Glutamatergic neuron (in vitro differentiated cells): Measurements from ENCODE around the gene SLC22A3. TPM values are rescaled to one million over a fixed set of nuclear protein-coding genes. Genes with fewer than 3 reads are reported as not detected.

ENCODE experiments used
- DNase-seq: peaks from one replicate; pipeline ENCODE4 v3.0.0; 2022
- H3K27ac Mint-ChIP-seq: one replicate; pipeline ENCODE4 v1.8.0; 2020; ENCODE audit warnings: mild to moderate bottlenecking, mixed read lengths, inconsistent platforms; ENCODE audit not compliant: unreplicated experiment
- H3K27me3 Mint-ChIP-seq: one replicate; pipeline ENCODE4 v1.8.0; 2020; ENCODE audit warnings: mild to moderate bottlenecking, moderate library complexity, mixed read lengths, inconsistent platforms; ENCODE audit not compliant: unreplicated experiment
- H3K36me3 Mint-ChIP-seq: one replicate; pipeline ENCODE4 v1.8.0; 2020; ENCODE audit warnings: mild to moderate bottlenecking, mixed read lengths, inconsistent platforms; ENCODE audit not compliant: unreplicated experiment
- H3K4me1 Mint-ChIP-seq: one replicate; pipeline ENCODE4 v1.8.0; 2020; ENCODE audit warnings: mild to moderate bottlenecking, low read depth, mixed read lengths, inconsistent platforms; ENCODE audit not compliant: unreplicated experiment
- H3K4me3 Mint-ChIP-seq: one replicate; pipeline ENCODE4 v1.8.0; 2020; ENCODE audit warnings: mild to moderate bottlenecking, mixed read lengths, inconsistent platforms; ENCODE audit not compliant: unreplicated experiment
- H3K9me3 Mint-ChIP-seq: one replicate; pipeline ENCODE4 v1.8.0; 2020; ENCODE audit warnings: mild to moderate bottlenecking, moderate library complexity, mixed read lengths, inconsistent platforms; ENCODE audit not compliant: unreplicated experiment
- total RNA-seq: library from RNA; stranded (reverse); fragmentation: NEBNext Ultra II Directional; extraction: Animal tissue kit (Norgen Biotek cat#: 25700); gene quantifications from one replicate; pipeline ENCODE4 v1.2.1, GENCODE V29; 2021; ENCODE audit not compliant: unreplicated experiment
- TF ChIP-seq, protein P1 (sequence below): fragments of 200-600 bp; sonication (generic); IDR thresholded peaks from one replicate; pipeline ENCODE4 v1.5.0; 2021; ENCODE audit not compliant: partially characterized antibody, unreplicated experiment

SLC22A3 gene
- total RNA-seq, 1 donor from 2014 or later, result not detected

- DNase-seq, result no peak
- no peaks in the 10 kb centered on the region for H3K4me1 Mint-ChIP-seq
- no peak overlapping the region for H3K27ac Mint-ChIP-seq
- H3K36me3 Mint-ChIP-seq, result peaks cover 16% of the 10 kb centered on the region
- TF ChIP-seq, protein P1, sequence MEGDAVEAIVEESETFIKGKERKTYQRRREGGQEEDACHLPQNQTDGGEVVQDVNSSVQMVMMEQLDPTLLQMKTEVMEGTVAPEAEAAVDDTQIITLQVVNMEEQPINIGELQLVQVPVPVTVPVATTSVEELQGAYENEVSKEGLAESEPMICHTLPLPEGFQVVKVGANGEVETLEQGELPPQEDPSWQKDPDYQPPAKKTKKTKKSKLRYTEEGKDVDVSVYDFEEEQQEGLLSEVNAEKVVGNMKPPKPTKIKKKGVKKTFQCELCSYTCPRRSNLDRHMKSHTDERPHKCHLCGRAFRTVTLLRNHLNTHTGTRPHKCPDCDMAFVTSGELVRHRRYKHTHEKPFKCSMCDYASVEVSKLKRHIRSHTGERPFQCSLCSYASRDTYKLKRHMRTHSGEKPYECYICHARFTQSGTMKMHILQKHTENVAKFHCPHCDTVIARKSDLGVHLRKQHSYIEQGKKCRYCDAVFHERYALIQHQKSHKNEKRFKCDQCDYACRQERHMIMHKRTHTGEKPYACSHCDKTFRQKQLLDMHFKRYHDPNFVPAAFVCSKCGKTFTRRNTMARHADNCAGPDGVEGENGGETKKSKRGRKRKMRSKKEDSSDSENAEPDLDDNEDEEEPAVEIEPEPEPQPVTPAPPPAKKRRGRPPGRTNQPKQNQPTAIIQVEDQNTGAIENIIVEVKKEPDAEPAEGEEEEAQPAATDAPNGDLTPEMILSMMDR, result no peak
- no peaks in the 10 kb centered on the region for H3K27me3 Mint-ChIP-seq
- peaks cover 4% of the 10 kb centered on the region for H3K9me3 Mint-ChIP-seq
- no peak overlapping the region for H3K4me3 Mint-ChIP-seq
These were observed 44.4 kb upstream of the SLC22A3 start for GRCh38 chr6:160303806-160304205.

DNA sequence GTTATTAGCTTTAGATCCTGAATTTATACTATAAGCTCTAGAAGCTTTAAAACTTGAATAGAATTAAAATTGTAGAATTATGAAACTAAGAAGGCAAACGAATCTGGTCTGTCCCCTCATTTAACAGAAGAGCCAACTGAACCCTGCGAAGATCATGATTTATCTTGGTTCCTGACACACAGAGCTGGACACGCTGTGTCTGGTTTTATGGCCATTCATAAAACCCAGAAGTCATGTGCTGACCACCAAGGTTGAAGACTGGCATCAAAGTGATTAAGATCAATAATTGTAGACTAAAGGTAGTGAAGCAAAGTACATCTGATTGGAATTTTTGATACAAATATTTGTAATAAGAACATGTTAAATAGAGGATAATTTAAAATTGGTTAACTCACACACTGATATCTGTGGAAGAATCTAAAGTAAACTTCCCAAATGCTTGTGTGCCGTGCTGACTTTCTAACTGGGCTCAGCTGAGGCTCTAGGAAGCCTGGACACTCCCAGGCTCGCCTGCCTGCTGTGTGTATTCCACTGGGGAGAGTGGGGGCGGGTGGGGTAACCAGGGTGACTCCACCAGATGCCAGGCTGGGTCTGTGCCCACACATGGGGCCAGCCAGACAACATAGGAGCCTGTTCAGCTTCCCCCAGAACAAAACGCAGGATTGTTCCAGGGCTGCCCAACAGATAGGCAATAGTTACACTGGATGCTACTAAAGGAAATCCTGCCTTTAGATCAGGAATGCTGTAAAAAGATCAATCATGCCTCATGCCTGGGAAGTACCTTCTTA is 42.1 kb upstream of the SLC22A3 start:
- no peak overlapping the region for H3K4me3 Mint-ChIP-seq
- no peaks in the 10 kb centered on the region for H3K27me3 Mint-ChIP-seq
- H3K4me1 Mint-ChIP-seq, result no peaks in the 10 kb centered on the region
- TF ChIP-seq, protein P1, result no peak
- DNase-seq, result no peak
- H3K9me3 Mint-ChIP-seq, result peaks cover 4% of the 10 kb centered on the region
- H3K36me3 Mint-ChIP-seq, result peaks cover 19% of the 10 kb centered on the region
- no peak overlapping the region for H3K27ac Mint-ChIP-seq

- Mint-ChIP-seq H3K4me1 (no peaks in the 10 kb centered on the region), H3K27ac (no peak overlapping the region), H3K36me3 (peaks cover 4% of the 10 kb centered on the region), H3K4me3 (no peak overlapping the region), H3K27me3 (no peaks in the 10 kb centered on the region), H3K9me3 (peaks cover 9% of the 10 kb centered on the region)
- DNase-seq, result no peak
- TF ChIP-seq, protein P1, result no peak
These were observed 38.5 kb upstream of the SLC22A3 start for GRCh38 chr6:160309718-160310117.

DNA sequence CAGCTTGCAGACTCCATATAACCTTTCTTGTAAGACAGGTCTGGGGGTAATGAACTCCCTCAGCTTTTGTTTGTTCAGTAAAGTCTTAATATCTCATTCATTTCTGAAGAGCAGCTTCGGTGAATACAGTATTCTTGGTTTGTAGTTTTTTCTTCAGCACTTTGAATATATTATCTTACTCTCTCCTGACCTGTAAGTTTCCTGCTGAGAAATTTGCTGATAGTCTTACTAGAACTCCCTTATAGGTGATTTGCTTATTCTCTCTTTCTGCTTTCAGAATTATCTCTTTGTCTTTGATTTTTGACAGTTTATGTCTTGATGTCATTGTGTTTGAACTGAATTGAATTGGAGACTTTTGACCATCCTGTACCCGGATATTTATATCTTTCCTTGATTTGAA is 35.3 kb upstream of the SLC22A3 start:
- H3K4me1 Mint-ChIP-seq, result no peaks in the 10 kb centered on the region
- no peaks in the 10 kb centered on the region for H3K27me3 Mint-ChIP-seq
- H3K36me3 Mint-ChIP-seq, result peaks cover 4% of the 10 kb centered on the region
- TF ChIP-seq, protein P1, result no peak
- H3K9me3 Mint-ChIP-seq, result peaks cover 9% of the 10 kb centered on the region
- no peak overlapping the region for H3K4me3 Mint-ChIP-seq
- DNase-seq, result no peak
- H3K27ac Mint-ChIP-seq, result no peak overlapping the region

DNA sequence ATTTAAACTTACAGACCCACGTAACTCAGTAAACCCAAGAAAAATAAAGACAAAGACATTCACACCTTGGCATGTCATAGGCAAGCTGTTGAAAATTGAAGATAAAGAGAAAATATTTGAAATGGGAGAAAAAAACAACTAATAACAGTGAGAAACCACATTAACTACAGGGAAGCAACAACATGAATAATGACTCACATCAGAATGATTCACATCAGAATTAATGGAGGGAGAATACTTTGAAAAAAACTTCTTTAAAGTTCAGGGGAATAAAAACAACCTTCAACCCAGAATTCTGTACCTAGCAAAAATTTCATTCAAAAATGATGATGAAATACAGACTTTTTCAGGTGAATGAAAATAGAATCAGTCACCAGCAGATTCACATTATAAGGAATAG is 32.9 kb upstream of the SLC22A3 start:
- H3K9me3 Mint-ChIP-seq, result peaks cover 7% of the 10 kb centered on the region
- H3K36me3 Mint-ChIP-seq, result peaks cover 4% of the 10 kb centered on the region
- no peak for DNase-seq
- TF ChIP-seq, protein P1, result no peak
- no peaks in the 10 kb centered on the region for H3K27me3 Mint-ChIP-seq
- no peak overlapping the region for H3K4me3 Mint-ChIP-seq
- H3K27ac Mint-ChIP-seq, result no peak overlapping the region
- H3K4me1 Mint-ChIP-seq, result no peaks in the 10 kb centered on the region
